Body of pancreas (tissue), 4 donors: ENCODE data around the gene DIRAS2. TPM values are rescaled to one million over a fixed set of nuclear protein-coding genes. Genes with fewer than 3 reads are reported as not detected.

Source experiments
- ATAC-seq: fragments of 150-250 bp; one replicate; pipeline ENCODE4 v1.9.1; 2016
- DNase-seq, 4 donors: peaks; one replicate each; pipeline ENCODE4 v3.0.0-alpha.2; 2019
- H3K27ac ChIP-seq, 4 donors: fragments of 200-600 bp; sonication (generic); 1 replicate in 3 of 4; 2 replicates in 1 of 4; pipeline versions ENCODE4 v1.5.1 to v1.6.1; 2016 to 2019; ENCODE audit warnings: mild to moderate bottlenecking in 1 of 4, mixed read lengths in 1 of 4, moderate library complexity in 1 of 4
- H3K27me3 ChIP-seq, 2 donors: fragments of 200-600 bp; sonication (generic); one replicate each; pipeline ENCODE4 v1.6.0; 2016; ENCODE audit warnings: mild to moderate bottlenecking in 1 of 2
- H3K36me3 ChIP-seq, 2 donors: fragments of 200-600 bp; sonication (generic); replicated peaks in 1 of 2; 2 replicates each; pipeline ENCODE4 v1.5.1; 2016; ENCODE audit warnings: low read depth in 2 of 2; ENCODE audit not compliant: insufficient read depth in 1 of 2
- H3K4me1 ChIP-seq: fragments of 200-600 bp; sonication (generic); one replicate; pipeline ENCODE4 v1.6.0; 2016
- H3K4me3 ChIP-seq, 2 donors: fragments of 200-600 bp; sonication (generic); 1 replicate in 1 of 2; 2 replicates in 1 of 2; pipeline ENCODE4 v1.5.1; 2016 to 2019
- H3K9me3 ChIP-seq, 3 donors: fragments of 200-600 bp; sonication (generic); 1 replicate in 2 of 3; 2 replicates in 1 of 3; pipeline ENCODE4 v1.5.1; 2016
- CTCF ChIP-seq, 7 experiments: fragments of 450-650 bp in 4 of 7; fragments of 200-600 bp in 3 of 7; sonication (generic) in 3 of 7; IDR thresholded peaks; one replicate each; pipeline ENCODE4 v1.5.1; 2016 to 2019; ENCODE audit warnings: antibody characterized with exemption in 7 of 7
- POLR2A ChIP-seq, 3 donors: fragments of 450-650 bp; IDR thresholded peaks; one replicate each; pipeline ENCODE4 v1.6.1; 2016; ENCODE audit warnings: antibody characterized with exemption in 3 of 3, mild to moderate bottlenecking in 2 of 3
- WGBS, 2 donors: methylation state at CpG; one replicate each; pipeline ENCODE4 v1.1.5; 2017; 5-methylcytosine and 5-hydroxymethylcytosine counted together
- intact Hi-C: fragments of 100-400 bp; cut with DNase I; formaldehyde crosslinking; loops from one replicate; pipeline ENCODE4 v1.15.1; 2023
- total RNA-seq, 2 donors: library from RNA; depleted of rRNA; stranded (reverse); fragments of >200 nt; gene quantifications; one replicate each; pipeline ENCODE4 v1.1.0, GENCODE V29; 2016

Gene DIRAS2
- total RNA-seq, 2 donors from 2014 or later = 0.52 to 2.0 TPM

DNA sequence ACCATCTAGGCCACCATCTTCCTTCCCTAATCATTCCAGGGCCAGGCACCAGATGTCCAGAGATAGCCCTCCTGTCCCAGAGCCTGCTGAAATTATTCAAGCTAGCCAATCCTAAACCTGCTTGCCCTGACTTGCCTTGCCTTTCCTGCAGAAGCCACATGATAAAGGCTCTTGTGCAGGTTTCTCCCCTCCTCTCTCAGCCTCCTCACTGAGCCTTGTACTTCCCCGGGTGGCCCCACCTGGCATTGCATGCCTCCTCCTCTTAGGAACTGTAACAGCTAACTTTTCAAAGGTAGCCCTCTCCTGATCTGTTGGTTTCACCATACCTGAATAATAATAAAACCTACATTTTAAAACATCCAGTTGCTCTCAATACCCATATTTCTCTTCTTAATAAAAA lies 42.6 kb downstream of the DIRAS2 start:
- H3K27me3 ChIP-seq = no peaks in the 10 kb centered on the region
- no peak for TF ChIP-seq CTCF (IDR thresholded peaks at IDR 0.05)
- TF ChIP-seq POLR2A (IDR thresholded peaks at IDR 0.05) = no peak
- no peak for DNase-seq
- H3K4me1 ChIP-seq = no peaks in the 10 kb centered on the region
- H3K27ac ChIP-seq = no peak overlapping the region
- ATAC-seq = no peak
- intact Hi-C loops = no loop called here
- WGBS, 2 donors = 42 to 47% methylated on average over 1 of the region's 1 CpG
- no peaks in the 10 kb centered on the region for H3K9me3 ChIP-seq
- no peaks in the 10 kb centered on the region for H3K36me3 ChIP-seq
- no peak overlapping the region for H3K4me3 ChIP-seq

- Histone ChIP-seq H3K27ac (no peak overlapping the region), H3K36me3 (no peaks in the 10 kb centered on the region), H3K4me1 (no peaks in the 10 kb centered on the region), H3K9me3 (no peaks in the 10 kb centered on the region), H3K4me3 (no peak overlapping the region), H3K27me3 (no peaks in the 10 kb centered on the region)
- no peak for DNase-seq
- TF ChIP-seq POLR2A (IDR thresholded peaks at IDR 0.05) (no peak), CTCF (IDR thresholded peaks at IDR 0.05) (no peak)
- ATAC-seq = no peak
- WGBS, 2 donors = 76 to 79% methylated on average over 5 of the region's 5 CpGs
- intact Hi-C loops = no loop called here
These were observed 44.4 kb downstream of the DIRAS2 start for GRCh38 chr9:90598191-90598590.

DNA sequence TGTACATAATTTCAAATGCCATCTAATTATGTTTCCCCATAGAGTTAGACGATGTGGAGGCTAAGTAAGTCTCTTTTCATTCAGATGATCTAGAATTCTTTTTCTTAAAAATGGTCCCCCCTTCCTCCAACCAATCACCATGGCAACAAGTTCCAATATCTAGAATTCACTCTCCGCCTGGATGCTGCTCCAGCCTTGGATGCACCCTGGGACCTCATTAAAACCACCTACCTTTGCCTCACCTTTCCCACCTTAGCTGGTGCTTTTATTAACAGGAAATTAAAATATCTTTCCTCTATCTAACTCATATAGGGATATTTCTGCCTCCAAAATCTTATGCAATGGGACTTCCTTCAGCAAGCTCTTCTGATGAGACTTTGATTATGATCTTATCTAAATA lies 49.0 kb downstream of the DIRAS2 start:
- TF ChIP-seq CTCF (IDR thresholded peaks at IDR 0.05) = no peak
- no peak for TF ChIP-seq POLR2A (IDR thresholded peaks at IDR 0.05)

GRCh38 chr9:90580576-90580975 lies 62.0 kb downstream of the DIRAS2 start:
- WGBS, 2 donors = 60 to 70% methylated on average over 2 of the region's 2 CpGs
- ATAC-seq = no peak
- no peak for DNase-seq
- Histone ChIP-seq H3K4me1 (no peaks in the 10 kb centered on the region), H3K36me3 (no peaks in the 10 kb centered on the region), H3K9me3 (no peaks in the 10 kb centered on the region), H3K4me3 (no peak overlapping the region), H3K27me3 (no peaks in the 10 kb centered on the region), H3K27ac (no peak overlapping the region)
- intact Hi-C loops = no loop called here
- TF ChIP-seq CTCF (IDR thresholded peaks at IDR 0.05) (no peak), POLR2A (IDR thresholded peaks at IDR 0.05) (no peak)

More for the DNA sequence above, 49.0 kb downstream of the DIRAS2 start:
- DNase-seq = no peak
- H3K36me3 ChIP-seq = no peaks in the 10 kb centered on the region
- H3K27ac ChIP-seq = no peak overlapping the region
- H3K27me3 ChIP-seq = no peaks in the 10 kb centered on the region
- no peak overlapping the region for H3K4me3 ChIP-seq
- intact Hi-C loops = no loop called here
- no peaks in the 10 kb centered on the region for H3K9me3 ChIP-seq
- H3K4me1 ChIP-seq = no peaks in the 10 kb centered on the region
- 54 to 63% methylated on average over 2 of the region's 2 CpGs for WGBS, 2 donors
- no peak for ATAC-seq

DNA sequence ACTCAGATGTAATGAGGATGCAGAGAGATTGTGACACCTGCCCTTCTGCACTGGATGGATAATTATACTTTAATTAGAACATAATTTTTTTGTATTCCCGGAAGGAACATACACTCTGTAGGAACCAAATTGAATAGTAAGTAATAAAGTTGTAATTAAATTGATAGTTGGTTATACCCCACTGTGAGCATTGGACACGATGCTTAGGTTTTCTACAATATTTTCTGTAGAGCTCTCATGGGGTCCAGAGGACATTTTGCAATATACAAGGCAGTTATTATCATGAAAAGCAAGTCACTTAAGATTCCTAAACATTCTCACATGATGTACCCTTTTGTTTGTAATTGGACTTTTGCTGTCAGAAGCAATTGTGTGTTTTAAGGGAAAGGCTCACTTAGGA lies 63.4 kb downstream of the DIRAS2 start:
- no peak for TF ChIP-seq POLR2A (IDR thresholded peaks at IDR 0.05)
- no peak for TF ChIP-seq CTCF (IDR thresholded peaks at IDR 0.05)
- no peaks in the 10 kb centered on the region for H3K36me3 ChIP-seq
- no peaks in the 10 kb centered on the region for H3K9me3 ChIP-seq
- WGBS, 2 donors = 68 to 76% methylated on average over 2 of the region's 2 CpGs
- no peaks in the 10 kb centered on the region for H3K27me3 ChIP-seq
- intact Hi-C loops = no loop called here
- no peak for DNase-seq
- no peaks in the 10 kb centered on the region for H3K4me1 ChIP-seq
- no peak overlapping the region for H3K27ac ChIP-seq
- no peak for ATAC-seq
- H3K4me3 ChIP-seq = no peak overlapping the region
